ENCODE results near the gene SLC9A5. TPM values are rescaled to one million over a fixed set of nuclear protein-coding genes. Genes with fewer than 3 reads are reported as not detected.
A peak's percentile ranks its signal among the peaks of the same experiment; 100 is the strongest.

SLC9A5 gene
- total RNA-seq, 4 donors from 2014 or later, result 0.55 to 4.5 (median 1.5) TPM

- intact Hi-C loops (cut with DNase I; ENCODE audit: low total_unique reads) (no loop called here), in situ Hi-C loops (cut with MboI; ENCODE audit: low pct_ligation_motif_present in 1 of 4, low pct_unique_long_range_greater_than_20kb in 1 of 4, low sequenced_read_pairs in 3 of 4) (no loop called here)
- no peaks in the 10 kb centered on the region for H3K27me3 ChIP-seq
- TF ChIP-seq CTCF (IDR thresholded peaks at IDR 0.05) (no peak), POLR2A (IDR thresholded peaks at IDR 0.05) (peak; percentile 46), POLR2AphosphoS5 (IDR thresholded peaks at IDR 0.05) (peak; percentile 32 to 68 (median 52))
- peaks cover 0 to 23% (median 5%) of the 10 kb centered on the region in 4 donors for H3K36me3 ChIP-seq
- peak; percentile 77 for DNase-seq
- no peak overlapping the region for H3K4me3 ChIP-seq
- peaks cover 34 to 59% (median 53%) of the 10 kb centered on the region in 4 donors for H3K4me1 ChIP-seq
- WGBS, 2 donors (ENCODE audit: low coverage in 1 of 2), result 10 to 25% methylated on average over 2 to 9 of the region's 10 CpGs
- H3K27ac ChIP-seq, result peak overlapping the region; percentile 79 to 94 (median 84)
- no peaks in the 10 kb centered on the region for H3K9me3 ChIP-seq
Observed at GRCh38 chr16:67241008-67241900, 7.5 kb upstream of the SLC9A5 start.

- intact Hi-C loops (cut with DNase I; ENCODE audit: low total_unique reads), result no loop called here
- in situ Hi-C loops (cut with MboI; ENCODE audit: low pct_ligation_motif_present in 1 of 4, low pct_unique_long_range_greater_than_20kb in 1 of 4, low sequenced_read_pairs in 3 of 4), result no loop called here
Observed at GRCh38 chr16:67242138-67242730, 6.5 kb upstream of the SLC9A5 start.

GRCh38 chr16:67243481-67243880 is 5.3 kb upstream of the SLC9A5 start:
- H3K9me3 ChIP-seq, result no peaks in the 10 kb centered on the region
- intact Hi-C loops (cut with DNase I; ENCODE audit: low total_unique reads) (no loop called here), in situ Hi-C loops (cut with MboI; ENCODE audit: low pct_ligation_motif_present in 1 of 4, low pct_unique_long_range_greater_than_20kb in 1 of 4, low sequenced_read_pairs in 3 of 4) (no loop called here)
- peaks cover 6% of the 10 kb centered on the region for H3K27me3 ChIP-seq
- H3K27ac ChIP-seq, result peak overlapping the region; percentile 94 to 95 (median 94)
- no peak overlapping the region for H3K4me3 ChIP-seq
- WGBS, 2 donors (ENCODE audit: low coverage in 1 of 2), result 76 to 80% methylated on average over 2 to 4 of the region's 4 CpGs
- no peak for DNase-seq
- H3K36me3 ChIP-seq, result peaks cover 0 to 1% (median 0%) of the 10 kb centered on the region in 4 donors
- H3K4me1 ChIP-seq, result peaks cover 43 to 68% (median 62%) of the 10 kb centered on the region in 4 donors
- no peak for TF ChIP-seq EP300 (IDR thresholded peaks at IDR 0.05; ENCODE audit: low read depth)
- no peak for TF ChIP-seq CTCF (IDR thresholded peaks at IDR 0.05)
- no peak for TF ChIP-seq POLR2A (IDR thresholded peaks at IDR 0.05)
- no peak for TF ChIP-seq POLR2AphosphoS5 (IDR thresholded peaks at IDR 0.05)

More at GRCh38 chr16:67242138-67242730, 6.5 kb upstream of the SLC9A5 start:
- no peaks in the 10 kb centered on the region for H3K27me3 ChIP-seq
- no peak overlapping the region for H3K4me3 ChIP-seq
- H3K36me3 ChIP-seq, result peaks cover 0 to 14% (median 1%) of the 10 kb centered on the region in 4 donors
- no peak for DNase-seq
- no peak for TF ChIP-seq EP300 (IDR thresholded peaks at IDR 0.05; ENCODE audit: low read depth)
- TF ChIP-seq POLR2AphosphoS5 (IDR thresholded peaks at IDR 0.05), result no peak
- no peak for TF ChIP-seq POLR2A (IDR thresholded peaks at IDR 0.05)
- TF ChIP-seq CTCF (IDR thresholded peaks at IDR 0.05), result no peak
- WGBS, 2 donors (ENCODE audit: low coverage in 1 of 2), result 77% methylated on average over 4 of the region's 4 CpGs; no CpG with 5 or more reads in 1 of the 2 donors
- no peaks in the 10 kb centered on the region for H3K9me3 ChIP-seq
- peak overlapping the region; percentile 79 to 94 (median 84) for H3K27ac ChIP-seq
- H3K4me1 ChIP-seq, result peaks cover 34 to 59% (median 53%) of the 10 kb centered on the region in 4 donors

Data from transverse colon (tissue), 4 donors.